Right atrium auricular region (tissue), 2 donors: ENCODE measurements around the gene ARV1. TPM values are rescaled to one million over a fixed set of nuclear protein-coding genes. Genes with fewer than 3 reads are reported as not detected.

Experiments used
- DNase-seq: peaks from one replicate; pipeline ENCODE4 v3.0.0-alpha.2; 2019; ENCODE audit warnings: low spot score
- H3K27ac ChIP-seq, 2 donors: fragments of 200-600 bp; sonication (generic); 1 replicate in 1 of 2; 2 replicates in 1 of 2; pipeline ENCODE4 v1.5.1; 2016 to 2019
- H3K27me3 ChIP-seq, 2 donors: fragments of 200-600 bp; sonication (generic); one replicate each; pipeline versions ENCODE4 v1.5.1 to v1.6.0; 2017 to 2019
- H3K36me3 ChIP-seq: fragments of 200-600 bp; sonication (generic); one replicate; pipeline ENCODE4 v1.5.1; 2016
- H3K4me1 ChIP-seq, 2 donors: fragments of 200-600 bp; sonication (generic); one replicate each; pipeline versions ENCODE4 v1.5.1 to v1.6.0; 2017 to 2019
- H3K4me3 ChIP-seq, 2 donors: fragments of 200-600 bp; sonication (generic); 1 replicate in 1 of 2; 2 replicates in 1 of 2; pipeline ENCODE4 v1.5.1; 2017 to 2019; ENCODE audit warnings: mild to moderate bottlenecking in 1 of 2, moderate library complexity in 1 of 2
- H3K9me3 ChIP-seq, 2 donors: fragments of 200-600 bp; sonication (generic); one replicate each; pipeline ENCODE4 v1.5.1; 2019
- CTCF ChIP-seq, 2 donors: fragments of 200-600 bp; sonication (generic); IDR thresholded peaks; one replicate each; pipeline ENCODE4 v1.5.1; 2019; ENCODE audit warnings: antibody characterized with exemption in 2 of 2
- total RNA-seq, 2 donors: library from RNA; depleted of rRNA; stranded (reverse); fragments of >200 nt; gene quantifications; one replicate each; pipeline ENCODE4 v1.1.0, GENCODE V29; 2016

Gene ARV1
- total RNA-seq, 2 donors from 2014 or later = 19.6 to 36.5 TPM

- Histone ChIP-seq H3K36me3 (peaks cover 7% of the 10 kb centered on the region), H3K27me3 (no peaks in the 10 kb centered on the region), H3K4me3 (no peak overlapping the region), H3K4me1 (no peaks in the 10 kb centered on the region), H3K9me3 (no peaks in the 10 kb centered on the region), H3K27ac (no peak overlapping the region)
- no peak for DNase-seq
- no peak for TF ChIP-seq CTCF (IDR thresholded peaks at IDR 0.05)
Measured at GRCh38 chr1:230948903-230949302, 30.0 kb upstream of the ARV1 start.

GRCh38 chr1:230950404-230950803 lies 28.5 kb upstream of the ARV1 start:
- Histone ChIP-seq H3K4me3 (no peak overlapping the region), H3K4me1 (no peaks in the 10 kb centered on the region), H3K27ac (no peak overlapping the region), H3K27me3 (no peaks in the 10 kb centered on the region), H3K36me3 (peaks cover 2% of the 10 kb centered on the region), H3K9me3 (no peaks in the 10 kb centered on the region)
- no peak for TF ChIP-seq CTCF (IDR thresholded peaks at IDR 0.05)
- DNase-seq = no peak

- no peaks in the 10 kb centered on the region for H3K4me1 ChIP-seq
- H3K36me3 ChIP-seq = peaks cover 3% of the 10 kb centered on the region
- TF ChIP-seq CTCF (IDR thresholded peaks at IDR 0.05) = no peak
- no peaks in the 10 kb centered on the region for H3K27me3 ChIP-seq
- no peaks in the 10 kb centered on the region for H3K9me3 ChIP-seq
- H3K4me3 ChIP-seq = no peak overlapping the region
- H3K27ac ChIP-seq = no peak overlapping the region
- no peak for DNase-seq
Measured at GRCh38 chr1:230957580-230957989, 21.3 kb upstream of the ARV1 start.

GRCh38 chr1:230958370-230958769 lies 20.5 kb upstream of the ARV1 start:
- Histone ChIP-seq H3K27ac (no peak overlapping the region), H3K36me3 (peaks cover 3% of the 10 kb centered on the region), H3K4me3 (no peak overlapping the region), H3K9me3 (no peaks in the 10 kb centered on the region), H3K27me3 (no peaks in the 10 kb centered on the region), H3K4me1 (no peaks in the 10 kb centered on the region)
- DNase-seq = no peak
- TF ChIP-seq CTCF (IDR thresholded peaks at IDR 0.05) = no peak

GRCh38 chr1:230964896-230965295 lies 14.0 kb upstream of the ARV1 start:
- no peak for TF ChIP-seq CTCF (IDR thresholded peaks at IDR 0.05)
- Histone ChIP-seq H3K4me1 (no peaks in the 10 kb centered on the region), H3K27ac (no peak overlapping the region), H3K9me3 (no peaks in the 10 kb centered on the region), H3K27me3 (no peaks in the 10 kb centered on the region), H3K4me3 (no peak overlapping the region), H3K36me3 (no peaks in the 10 kb centered on the region)
- no peak for DNase-seq

- DNase-seq = no peak
- no peak for TF ChIP-seq CTCF (IDR thresholded peaks at IDR 0.05)
- no peak overlapping the region for H3K27ac ChIP-seq
- no peaks in the 10 kb centered on the region for H3K9me3 ChIP-seq
- no peaks in the 10 kb centered on the region for H3K27me3 ChIP-seq
- H3K4me1 ChIP-seq = no peaks in the 10 kb centered on the region
- H3K36me3 ChIP-seq = no peaks in the 10 kb centered on the region
- no peak overlapping the region for H3K4me3 ChIP-seq
Measured at GRCh38 chr1:230965535-230965934, 13.4 kb upstream of the ARV1 start.
